Measurements from ENCODE around the gene FMN1.

DNA sequence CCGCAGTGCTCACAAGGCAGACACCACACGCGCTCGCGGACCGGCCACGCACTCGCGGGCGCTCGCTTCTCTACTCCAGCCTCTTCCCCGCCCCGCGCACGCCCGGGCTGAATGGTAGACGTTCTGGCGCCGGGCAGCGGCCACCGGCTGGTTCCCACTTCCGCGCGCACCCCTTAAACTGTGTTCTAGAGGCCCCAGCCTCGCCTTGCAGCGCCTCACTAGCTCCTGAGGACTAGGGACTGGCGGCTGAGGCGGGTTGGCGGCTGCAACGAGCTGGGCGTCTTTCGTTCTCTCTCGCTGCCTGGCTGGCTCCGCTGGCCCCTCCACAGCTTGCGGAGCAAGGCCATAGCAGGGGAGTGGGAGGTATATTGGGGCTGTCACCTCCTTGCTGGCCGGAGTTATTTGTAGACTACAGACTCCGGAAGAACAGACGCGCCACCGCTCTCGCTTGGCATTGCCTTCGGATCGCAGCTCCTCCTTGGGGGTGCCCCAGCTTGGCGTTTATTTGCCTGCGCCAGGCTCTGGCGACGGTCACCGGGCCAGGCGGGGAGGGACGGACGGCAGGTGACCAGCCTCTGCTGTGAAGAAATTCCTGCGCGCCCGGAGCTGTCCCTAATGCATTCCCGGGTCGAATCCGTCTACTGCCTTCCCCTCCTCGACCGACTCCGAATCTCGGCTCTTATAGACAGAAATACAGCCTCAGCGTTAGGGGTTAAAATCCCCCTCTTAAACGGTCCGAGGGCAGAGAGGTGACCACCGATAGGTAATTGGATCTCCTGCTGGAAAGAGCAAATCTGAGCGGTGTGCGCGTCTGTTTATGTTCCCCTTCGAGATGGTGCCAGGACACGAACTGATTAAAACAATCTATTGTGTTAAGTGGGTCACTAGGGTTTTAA is 475.4 kb downstream of the FMN1 start:
- TF ChIP-seq, protein P1, sequence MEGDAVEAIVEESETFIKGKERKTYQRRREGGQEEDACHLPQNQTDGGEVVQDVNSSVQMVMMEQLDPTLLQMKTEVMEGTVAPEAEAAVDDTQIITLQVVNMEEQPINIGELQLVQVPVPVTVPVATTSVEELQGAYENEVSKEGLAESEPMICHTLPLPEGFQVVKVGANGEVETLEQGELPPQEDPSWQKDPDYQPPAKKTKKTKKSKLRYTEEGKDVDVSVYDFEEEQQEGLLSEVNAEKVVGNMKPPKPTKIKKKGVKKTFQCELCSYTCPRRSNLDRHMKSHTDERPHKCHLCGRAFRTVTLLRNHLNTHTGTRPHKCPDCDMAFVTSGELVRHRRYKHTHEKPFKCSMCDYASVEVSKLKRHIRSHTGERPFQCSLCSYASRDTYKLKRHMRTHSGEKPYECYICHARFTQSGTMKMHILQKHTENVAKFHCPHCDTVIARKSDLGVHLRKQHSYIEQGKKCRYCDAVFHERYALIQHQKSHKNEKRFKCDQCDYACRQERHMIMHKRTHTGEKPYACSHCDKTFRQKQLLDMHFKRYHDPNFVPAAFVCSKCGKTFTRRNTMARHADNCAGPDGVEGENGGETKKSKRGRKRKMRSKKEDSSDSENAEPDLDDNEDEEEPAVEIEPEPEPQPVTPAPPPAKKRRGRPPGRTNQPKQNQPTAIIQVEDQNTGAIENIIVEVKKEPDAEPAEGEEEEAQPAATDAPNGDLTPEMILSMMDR (IDR thresholded peaks at IDR 0.05): no peak
- TF ChIP-seq, protein P2, sequence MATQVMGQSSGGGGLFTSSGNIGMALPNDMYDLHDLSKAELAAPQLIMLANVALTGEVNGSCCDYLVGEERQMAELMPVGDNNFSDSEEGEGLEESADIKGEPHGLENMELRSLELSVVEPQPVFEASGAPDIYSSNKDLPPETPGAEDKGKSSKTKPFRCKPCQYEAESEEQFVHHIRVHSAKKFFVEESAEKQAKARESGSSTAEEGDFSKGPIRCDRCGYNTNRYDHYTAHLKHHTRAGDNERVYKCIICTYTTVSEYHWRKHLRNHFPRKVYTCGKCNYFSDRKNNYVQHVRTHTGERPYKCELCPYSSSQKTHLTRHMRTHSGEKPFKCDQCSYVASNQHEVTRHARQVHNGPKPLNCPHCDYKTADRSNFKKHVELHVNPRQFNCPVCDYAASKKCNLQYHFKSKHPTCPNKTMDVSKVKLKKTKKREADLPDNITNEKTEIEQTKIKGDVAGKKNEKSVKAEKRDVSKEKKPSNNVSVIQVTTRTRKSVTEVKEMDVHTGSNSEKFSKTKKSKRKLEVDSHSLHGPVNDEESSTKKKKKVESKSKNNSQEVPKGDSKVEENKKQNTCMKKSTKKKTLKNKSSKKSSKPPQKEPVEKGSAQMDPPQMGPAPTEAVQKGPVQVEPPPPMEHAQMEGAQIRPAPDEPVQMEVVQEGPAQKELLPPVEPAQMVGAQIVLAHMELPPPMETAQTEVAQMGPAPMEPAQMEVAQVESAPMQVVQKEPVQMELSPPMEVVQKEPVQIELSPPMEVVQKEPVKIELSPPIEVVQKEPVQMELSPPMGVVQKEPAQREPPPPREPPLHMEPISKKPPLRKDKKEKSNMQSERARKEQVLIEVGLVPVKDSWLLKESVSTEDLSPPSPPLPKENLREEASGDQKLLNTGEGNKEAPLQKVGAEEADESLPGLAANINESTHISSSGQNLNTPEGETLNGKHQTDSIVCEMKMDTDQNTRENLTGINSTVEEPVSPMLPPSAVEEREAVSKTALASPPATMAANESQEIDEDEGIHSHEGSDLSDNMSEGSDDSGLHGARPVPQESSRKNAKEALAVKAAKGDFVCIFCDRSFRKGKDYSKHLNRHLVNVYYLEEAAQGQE (IDR thresholded peaks at IDR 0.05; ENCODE audit: insufficient read depth in 1 of 2, low read depth in 2 of 2, low read length in 1 of 2): no peak
- TF ChIP-seq POLR2AphosphoS5 (IDR thresholded peaks at IDR 0.05; ENCODE audit: low read depth, low read length) (no peak), SIN3A (IDR thresholded peaks at IDR 0.05; ENCODE audit: borderline replicate concordance, insufficient read depth, low read depth, low read length) (no peak)
